Activated T-cell treated with anti-CD3 and anti-CD28 coated beads, Interleukin-2, amount 50 U/mL, for 24 hours (primary cell): ENCODE measurements around the gene STK38.
"Not testable (repeated sequence)": the region's sequence is repeated elsewhere in the genome, so short reads cannot be mapped to it uniquely, and the experiment has no call there.

Experiments
- DNase-seq: peaks from one replicate; pipeline ENCODE4 v3.0.0-alpha.2; 2020
- H3K27ac Mint-ChIP-seq: 2 replicates; pipeline ENCODE4 v1.8.0; 2020; ENCODE audit warnings: mild to moderate bottlenecking, mixed read lengths
- H3K27me3 Mint-ChIP-seq: 2 replicates; pipeline ENCODE4 v1.8.0; 2020; ENCODE audit warnings: mixed read lengths
- H3K36me3 Mint-ChIP-seq: 2 replicates; pipeline ENCODE4 v1.8.0; 2020; ENCODE audit warnings: low read depth, mixed read lengths
- H3K4me1 Mint-ChIP-seq: 2 replicates; pipeline ENCODE4 v1.8.0; 2020; ENCODE audit warnings: low read depth, mixed read lengths
- H3K4me3 Mint-ChIP-seq: 2 replicates; pipeline ENCODE4 v1.8.0; 2020; ENCODE audit warnings: mild to moderate bottlenecking, moderate library complexity, mixed read lengths
- H3K9me3 Mint-ChIP-seq: 2 replicates; pipeline ENCODE4 v1.8.0; 2020; ENCODE audit warnings: mixed read lengths

STK38 gene

GRCh38 chr6:36463676-36464075 lies 83.6 kb downstream of the STK38 start:
- no peak overlapping the region for H3K4me3 Mint-ChIP-seq
- H3K36me3 Mint-ChIP-seq = peaks cover 35% of the 10 kb centered on the region
- H3K4me1 Mint-ChIP-seq = peaks cover 42% of the 10 kb centered on the region
- no peak for DNase-seq
- peak overlapping the region; percentile 11 for H3K27ac Mint-ChIP-seq
- H3K9me3 Mint-ChIP-seq = no peaks in the 10 kb centered on the region
- no peaks in the 10 kb centered on the region for H3K27me3 Mint-ChIP-seq

- H3K9me3 Mint-ChIP-seq = no peaks in the 10 kb centered on the region
- no peak for DNase-seq
- no peak overlapping the region for H3K4me3 Mint-ChIP-seq
- H3K36me3 Mint-ChIP-seq = peaks cover 36% of the 10 kb centered on the region
- H3K27me3 Mint-ChIP-seq = no peaks in the 10 kb centered on the region
- H3K27ac Mint-ChIP-seq = no peak overlapping the region
- H3K4me1 Mint-ChIP-seq = peaks cover 44% of the 10 kb centered on the region
These were observed 85.6 kb downstream of the STK38 start for GRCh38 chr6:36461646-36462045.

- H3K4me1 Mint-ChIP-seq = peaks cover 43% of the 10 kb centered on the region
- H3K36me3 Mint-ChIP-seq = peaks cover 35% of the 10 kb centered on the region
- no peak overlapping the region for H3K4me3 Mint-ChIP-seq
- H3K9me3 Mint-ChIP-seq = no peaks in the 10 kb centered on the region
- no peak overlapping the region for H3K27ac Mint-ChIP-seq
- no peak for DNase-seq
- H3K27me3 Mint-ChIP-seq = no peaks in the 10 kb centered on the region
These were observed 86.4 kb downstream of the STK38 start for GRCh38 chr6:36460916-36461315.

- peaks cover 43% of the 10 kb centered on the region for H3K36me3 Mint-ChIP-seq
- no peaks in the 10 kb centered on the region for H3K27me3 Mint-ChIP-seq
- DNase-seq = no peak
- H3K4me1 Mint-ChIP-seq = peaks cover 40% of the 10 kb centered on the region
- no peak overlapping the region for H3K4me3 Mint-ChIP-seq
- H3K27ac Mint-ChIP-seq = no peak overlapping the region
- no peaks in the 10 kb centered on the region for H3K9me3 Mint-ChIP-seq
These were observed 87.8 kb downstream of the STK38 start for GRCh38 chr6:36459501-36459900.

GRCh38 chr6:36455486-36456027 lies 91.7 kb downstream of the STK38 start:
- Mint-ChIP-seq H3K9me3 (no peaks in the 10 kb centered on the region), H3K36me3 (peaks cover 52% of the 10 kb centered on the region), H3K27me3 (no peaks in the 10 kb centered on the region), H3K4me1 (peaks cover 22% of the 10 kb centered on the region), H3K27ac (no peak overlapping the region), H3K4me3 (no peak overlapping the region)
- DNase-seq = no peak

GRCh38 chr6:36452897-36453296 lies 94.4 kb downstream of the STK38 start:
- Mint-ChIP-seq H3K36me3 (peaks cover 70% of the 10 kb centered on the region), H3K4me1 (peaks cover 35% of the 10 kb centered on the region)
- H3K27ac Mint-ChIP-seq, H3K27me3 Mint-ChIP-seq, H3K9me3 Mint-ChIP-seq, H3K4me3 Mint-ChIP-seq, DNase-seq: not testable (repeated sequence)

GRCh38 chr6:36449173-36449572 lies 98.1 kb downstream of the STK38 start:
- not testable (repeated sequence) for H3K27me3 Mint-ChIP-seq, H3K9me3 Mint-ChIP-seq, DNase-seq, H3K4me3 Mint-ChIP-seq
- H3K4me1 Mint-ChIP-seq = peaks cover 48% of the 10 kb centered on the region
- peaks cover 70% of the 10 kb centered on the region for H3K36me3 Mint-ChIP-seq
- peak overlapping the region; percentile 55 for H3K27ac Mint-ChIP-seq

- Mint-ChIP-seq H3K27ac (peak overlapping the region; percentile 30), H3K9me3 (peaks cover 9% of the 10 kb centered on the region), H3K27me3 (no peaks in the 10 kb centered on the region), H3K4me1 (peaks cover 66% of the 10 kb centered on the region), H3K36me3 (peaks cover 63% of the 10 kb centered on the region), H3K4me3 (peak overlapping the region; percentile 4)
- DNase-seq = no peak
These were observed 101.7 kb downstream of the STK38 start for GRCh38 chr6:36445621-36446020.

- peaks cover 61% of the 10 kb centered on the region for H3K4me1 Mint-ChIP-seq
- peaks cover 9% of the 10 kb centered on the region for H3K9me3 Mint-ChIP-seq
- no peak for DNase-seq
- H3K27ac Mint-ChIP-seq = peak overlapping the region; percentile 96
- peak overlapping the region; percentile 96 for H3K4me3 Mint-ChIP-seq
- H3K27me3 Mint-ChIP-seq = no peaks in the 10 kb centered on the region
- peaks cover 56% of the 10 kb centered on the region for H3K36me3 Mint-ChIP-seq
These were observed 102.8 kb downstream of the STK38 start for GRCh38 chr6:36444470-36444869.
